Measurements from ENCODE around the gene DSTYK.
A peak's percentile ranks its signal among the peaks of the same experiment; 100 is the strongest.

Gene DSTYK, protein sequence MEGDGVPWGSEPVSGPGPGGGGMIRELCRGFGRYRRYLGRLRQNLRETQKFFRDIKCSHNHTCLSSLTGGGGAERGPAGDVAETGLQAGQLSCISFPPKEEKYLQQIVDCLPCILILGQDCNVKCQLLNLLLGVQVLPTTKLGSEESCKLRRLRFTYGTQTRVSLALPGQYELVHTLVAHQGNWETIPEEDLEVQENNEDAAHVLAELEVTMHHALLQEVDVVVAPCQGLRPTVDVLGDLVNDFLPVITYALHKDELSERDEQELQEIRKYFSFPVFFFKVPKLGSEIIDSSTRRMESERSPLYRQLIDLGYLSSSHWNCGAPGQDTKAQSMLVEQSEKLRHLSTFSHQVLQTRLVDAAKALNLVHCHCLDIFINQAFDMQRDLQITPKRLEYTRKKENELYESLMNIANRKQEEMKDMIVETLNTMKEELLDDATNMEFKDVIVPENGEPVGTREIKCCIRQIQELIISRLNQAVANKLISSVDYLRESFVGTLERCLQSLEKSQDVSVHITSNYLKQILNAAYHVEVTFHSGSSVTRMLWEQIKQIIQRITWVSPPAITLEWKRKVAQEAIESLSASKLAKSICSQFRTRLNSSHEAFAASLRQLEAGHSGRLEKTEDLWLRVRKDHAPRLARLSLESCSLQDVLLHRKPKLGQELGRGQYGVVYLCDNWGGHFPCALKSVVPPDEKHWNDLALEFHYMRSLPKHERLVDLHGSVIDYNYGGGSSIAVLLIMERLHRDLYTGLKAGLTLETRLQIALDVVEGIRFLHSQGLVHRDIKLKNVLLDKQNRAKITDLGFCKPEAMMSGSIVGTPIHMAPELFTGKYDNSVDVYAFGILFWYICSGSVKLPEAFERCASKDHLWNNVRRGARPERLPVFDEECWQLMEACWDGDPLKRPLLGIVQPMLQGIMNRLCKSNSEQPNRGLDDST

DNA sequence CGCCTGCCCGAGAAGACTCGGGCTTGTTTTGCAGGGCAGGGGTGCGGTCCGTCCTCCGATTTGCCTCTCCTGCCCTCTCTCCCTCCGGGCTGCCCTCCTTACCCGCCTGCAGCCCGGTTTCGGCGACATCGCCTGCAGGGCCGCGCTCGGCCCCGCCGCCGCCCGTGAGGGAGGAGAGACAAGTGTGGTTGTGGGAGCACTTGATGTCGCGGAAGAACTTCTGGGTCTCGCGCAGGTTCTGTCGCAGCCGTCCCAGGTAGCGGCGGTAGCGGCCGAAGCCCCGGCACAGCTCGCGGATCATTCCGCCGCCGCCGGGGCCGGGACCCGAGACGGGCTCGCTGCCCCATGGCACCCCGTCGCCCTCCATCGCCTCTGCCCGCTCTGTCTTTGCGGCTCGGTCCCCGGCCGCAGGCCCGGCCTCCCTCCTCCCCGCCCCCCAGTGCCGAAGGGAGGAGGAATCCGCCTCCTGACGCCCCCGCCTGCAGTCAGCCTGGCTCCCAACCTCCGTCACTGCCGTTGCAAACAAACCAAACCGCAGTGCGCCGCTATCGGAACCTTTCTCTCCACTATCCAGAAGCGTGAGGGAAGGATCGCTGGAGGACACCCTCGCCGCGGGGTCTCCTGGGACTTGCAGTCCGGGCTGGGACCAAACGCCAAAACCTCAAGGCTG lies at the start of gene DSTYK:
Gene DSTYK, minus strand, starts transcription at position 534 of the 670 bp plus-strand sequence. Its CDS starts 167 bp downstream, at position 367.
- peak; percentile 97 for DNase-seq (ENCODE audit: low read depth)
- H3K4me3 ChIP-seq (ENCODE audit: low read length) = peak within 1 kb of the TSS; percentile 88
- TF ChIP-seq, protein P1, sequence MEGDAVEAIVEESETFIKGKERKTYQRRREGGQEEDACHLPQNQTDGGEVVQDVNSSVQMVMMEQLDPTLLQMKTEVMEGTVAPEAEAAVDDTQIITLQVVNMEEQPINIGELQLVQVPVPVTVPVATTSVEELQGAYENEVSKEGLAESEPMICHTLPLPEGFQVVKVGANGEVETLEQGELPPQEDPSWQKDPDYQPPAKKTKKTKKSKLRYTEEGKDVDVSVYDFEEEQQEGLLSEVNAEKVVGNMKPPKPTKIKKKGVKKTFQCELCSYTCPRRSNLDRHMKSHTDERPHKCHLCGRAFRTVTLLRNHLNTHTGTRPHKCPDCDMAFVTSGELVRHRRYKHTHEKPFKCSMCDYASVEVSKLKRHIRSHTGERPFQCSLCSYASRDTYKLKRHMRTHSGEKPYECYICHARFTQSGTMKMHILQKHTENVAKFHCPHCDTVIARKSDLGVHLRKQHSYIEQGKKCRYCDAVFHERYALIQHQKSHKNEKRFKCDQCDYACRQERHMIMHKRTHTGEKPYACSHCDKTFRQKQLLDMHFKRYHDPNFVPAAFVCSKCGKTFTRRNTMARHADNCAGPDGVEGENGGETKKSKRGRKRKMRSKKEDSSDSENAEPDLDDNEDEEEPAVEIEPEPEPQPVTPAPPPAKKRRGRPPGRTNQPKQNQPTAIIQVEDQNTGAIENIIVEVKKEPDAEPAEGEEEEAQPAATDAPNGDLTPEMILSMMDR (IDR thresholded peaks at IDR 0.05; ENCODE audit: insufficient read depth, low read depth, low read length, missing control alignments) = no peak

DNA sequence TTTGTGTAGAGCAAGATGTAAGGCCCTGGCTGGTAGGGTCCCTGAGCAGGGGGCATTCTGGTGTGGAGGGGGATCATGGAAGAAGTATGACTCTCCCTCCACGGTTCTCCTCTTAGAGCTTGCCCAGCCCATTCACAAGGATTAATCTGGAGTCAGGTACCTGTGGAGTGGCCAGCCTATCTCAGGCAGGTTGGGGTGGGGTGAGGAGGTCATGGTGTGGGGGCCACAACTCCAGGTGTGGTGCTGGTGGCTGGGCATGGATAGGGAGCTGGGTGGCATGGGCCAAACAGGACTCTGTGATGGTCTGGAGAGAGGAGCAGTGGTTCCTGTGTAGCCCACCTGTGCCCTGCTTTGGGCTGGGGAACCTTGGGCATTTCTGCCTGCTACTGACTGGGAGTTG lies 48.5 kb upstream of the DSTYK start:
- TF ChIP-seq, protein P1 (IDR thresholded peaks at IDR 0.05; ENCODE audit: insufficient read depth, low read depth, low read length, missing control alignments) = no peak
- no peak overlapping the region for H3K4me3 ChIP-seq (ENCODE audit: low read length)
- no peak for DNase-seq (ENCODE audit: low read depth)

DNA sequence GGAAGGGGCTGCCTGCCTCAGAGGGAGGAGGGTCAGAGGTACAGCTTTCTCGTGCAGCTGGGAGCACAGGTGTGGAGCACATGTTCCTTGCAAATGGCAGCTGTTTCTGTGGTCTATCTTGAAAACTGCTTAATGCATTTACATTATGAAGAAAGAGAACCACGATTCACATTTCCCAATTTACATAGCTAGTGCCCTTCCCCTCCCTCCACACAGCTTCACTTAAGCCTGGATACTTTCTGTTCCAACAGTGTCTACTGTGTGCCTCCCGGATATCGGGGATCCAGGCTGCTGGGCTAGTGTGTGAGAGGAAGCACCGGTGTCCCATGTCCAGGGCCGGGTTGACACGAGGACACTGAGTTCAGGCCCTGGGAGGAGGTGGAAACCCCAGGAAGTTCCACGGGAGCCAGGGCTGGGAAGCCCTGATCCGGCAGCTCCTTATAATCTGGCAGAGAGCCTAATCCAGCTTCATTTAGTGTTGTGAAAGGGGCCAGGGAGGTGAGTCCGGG lies 47.9 kb upstream of the DSTYK start:
- DNase-seq (ENCODE audit: low read depth) = no peak
- TF ChIP-seq, protein P1 (IDR thresholded peaks at IDR 0.05; ENCODE audit: insufficient read depth, low read depth, low read length, missing control alignments) = no peak
- H3K4me3 ChIP-seq (ENCODE audit: low read length) = no peak overlapping the region

DNA sequence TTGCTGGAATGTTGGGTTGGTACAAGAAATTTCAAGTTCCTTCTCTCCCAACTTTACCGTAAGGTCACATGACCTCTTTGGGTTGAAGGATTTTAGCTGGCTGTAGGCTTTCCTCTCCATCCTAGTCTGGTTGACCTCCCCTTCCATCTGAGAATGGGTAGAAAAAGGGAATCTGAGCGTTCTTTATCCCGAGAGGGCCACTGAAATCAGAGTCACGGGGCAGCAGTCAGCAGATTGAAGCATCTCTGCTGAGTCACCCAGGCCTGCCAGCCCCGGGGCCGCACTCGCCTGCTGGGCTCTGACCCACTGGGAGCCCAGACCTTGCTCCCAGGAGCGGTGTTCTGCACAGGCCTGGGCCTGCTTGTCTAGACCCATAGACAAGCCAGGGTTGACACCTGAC lies 47.2 kb upstream of the DSTYK start:
- no peak overlapping the region for H3K4me3 ChIP-seq (ENCODE audit: low read length)
- TF ChIP-seq, protein P1 (IDR thresholded peaks at IDR 0.05; ENCODE audit: insufficient read depth, low read depth, low read length, missing control alignments) = no peak
- DNase-seq (ENCODE audit: low read depth) = peak; percentile 94

DNA sequence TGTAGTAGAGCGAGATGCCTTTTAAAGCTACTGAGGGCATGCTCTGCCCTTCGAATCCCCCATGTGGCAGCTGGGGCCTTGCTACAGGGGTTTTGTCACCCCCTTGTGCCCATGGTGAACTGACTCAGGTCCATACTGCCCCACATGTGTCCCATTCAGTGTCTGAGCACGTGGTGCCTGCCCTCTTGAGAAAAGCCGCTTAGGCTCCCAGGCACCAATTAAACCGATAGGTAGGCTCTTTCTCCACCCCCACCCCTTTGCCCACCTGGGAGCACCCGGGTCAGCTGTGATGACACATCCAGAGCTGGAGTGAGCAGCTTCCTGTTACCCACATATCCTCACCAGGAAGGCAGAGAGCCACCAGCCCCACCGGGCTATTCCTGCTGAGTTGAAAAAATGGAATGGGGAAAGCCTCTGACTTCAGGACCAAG lies 46.8 kb upstream of the DSTYK start:
- peak; percentile 56 for DNase-seq (ENCODE audit: low read depth)
- H3K4me3 ChIP-seq (ENCODE audit: low read length) = no peak overlapping the region
- TF ChIP-seq, protein P1 (IDR thresholded peaks at IDR 0.05; ENCODE audit: insufficient read depth, low read depth, low read length, missing control alignments) = no peak

DNA sequence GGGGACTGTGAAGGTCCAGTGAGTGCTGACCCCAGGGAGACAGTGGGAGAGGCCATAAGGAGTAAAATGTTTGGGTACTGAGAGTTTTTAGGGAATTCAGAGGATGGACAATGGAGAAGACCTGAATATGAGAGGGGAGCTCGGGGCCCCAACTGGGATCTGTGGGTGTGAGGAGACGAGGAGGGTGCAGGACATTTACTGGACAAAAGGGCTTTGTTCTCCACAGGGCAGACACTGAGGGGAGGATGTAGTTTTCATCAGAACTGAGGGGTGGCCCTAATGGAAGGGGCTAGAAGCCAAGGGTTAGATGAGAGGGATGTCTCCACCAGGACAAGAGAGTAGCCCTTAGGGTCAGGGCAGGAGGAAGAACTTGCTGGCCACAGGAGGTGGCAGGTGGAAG lies 46.2 kb upstream of the DSTYK start:
- TF ChIP-seq, protein P1 (IDR thresholded peaks at IDR 0.05; ENCODE audit: insufficient read depth, low read depth, low read length, missing control alignments) = no peak

More for the DNA sequence above, 46.2 kb upstream of the DSTYK start:
- H3K4me3 ChIP-seq (ENCODE audit: low read length) = no peak overlapping the region
- no peak for DNase-seq (ENCODE audit: low read depth)
